Measurements from ENCODE around the gene HS6ST1.
"Not testable (repeated sequence)": the region's sequence is repeated elsewhere in the genome, so short reads cannot be mapped to it uniquely, and the experiment has no call there.

The HS6ST1 gene

GRCh38 chr2:128258218-128258617 lies 60.5 kb downstream of the HS6ST1 start:
- TF ChIP-seq POLR2AphosphoS5 (IDR thresholded peaks at IDR 0.05; ENCODE audit: low read depth) = no peak
- TF ChIP-seq GABPA (IDR thresholded peaks at IDR 0.05; ENCODE audit: low read depth) = no peak
- no peak for TF ChIP-seq CTCF (IDR thresholded peaks at IDR 0.05; ENCODE audit: insufficient read depth, low read length)
- TF ChIP-seq SPI1 (IDR thresholded peaks at IDR 0.05; ENCODE audit: borderline replicate concordance, low read depth) = no peak
- no peak for TF ChIP-seq REST (IDR thresholded peaks at IDR 0.05; ENCODE audit: insufficient replicate concordance, low read depth)
- Histone ChIP-seq H3K27me3 (ENCODE audit: insufficient read depth, poor library complexity, severe bottlenecking) (no peaks in the 10 kb centered on the region), H3K27ac (replicated peaks) (no peak overlapping the region), H3K4me3 (replicated peaks; ENCODE audit: insufficient read depth, low read length) (no peak overlapping the region)
- no peak for DNase-seq (ENCODE audit: low read depth in 1 of 2, low spot score in 1 of 2)

GRCh38 chr2:128252501-128252900 lies 66.2 kb downstream of the HS6ST1 start:
- DNase-seq (ENCODE audit: low read depth in 1 of 2, low spot score in 1 of 2) = no peak
- no peak for TF ChIP-seq GABPA (IDR thresholded peaks at IDR 0.05; ENCODE audit: low read depth)
- TF ChIP-seq REST (IDR thresholded peaks at IDR 0.05; ENCODE audit: insufficient replicate concordance, low read depth) = no peak
- no peak for TF ChIP-seq SPI1 (IDR thresholded peaks at IDR 0.05; ENCODE audit: borderline replicate concordance, low read depth)
- no peak for TF ChIP-seq POLR2AphosphoS5 (IDR thresholded peaks at IDR 0.05; ENCODE audit: low read depth)
- no peak for TF ChIP-seq CTCF (IDR thresholded peaks at IDR 0.05; ENCODE audit: insufficient read depth, low read length)
- no peak overlapping the region for H3K4me3 ChIP-seq (replicated peaks; ENCODE audit: insufficient read depth, low read length)

GRCh38 chr2:128252086-128252485 lies 66.6 kb downstream of the HS6ST1 start:
- H3K27ac ChIP-seq (replicated peaks); H3K4me3 ChIP-seq (replicated peaks; ENCODE audit: insufficient read depth, low read length); H3K27me3 ChIP-seq (ENCODE audit: insufficient read depth, poor library complexity, severe bottlenecking); DNase-seq (ENCODE audit: low read depth in 1 of 2, low spot score in 1 of 2): not testable (repeated sequence)

More at GRCh38 chr2:128252501-128252900, 66.2 kb downstream of the HS6ST1 start:
- Histone ChIP-seq H3K27me3 (ENCODE audit: insufficient read depth, poor library complexity, severe bottlenecking) (no peaks in the 10 kb centered on the region), H3K27ac (replicated peaks) (no peak overlapping the region)

- TF ChIP-seq SPI1 (IDR thresholded peaks at IDR 0.05; ENCODE audit: borderline replicate concordance, low read depth) (peak; percentile 68; the same call in 1 of the 2 replicates), CTCF (IDR thresholded peaks at IDR 0.05; ENCODE audit: insufficient read depth, low read length) (no peak), POLR2AphosphoS5 (IDR thresholded peaks at IDR 0.05; ENCODE audit: low read depth) (no peak), GABPA (IDR thresholded peaks at IDR 0.05; ENCODE audit: low read depth) (no peak), REST (IDR thresholded peaks at IDR 0.05; ENCODE audit: insufficient replicate concordance, low read depth) (no peak)
- H3K27ac ChIP-seq (replicated peaks) = no peak overlapping the region
- DNase-seq (ENCODE audit: low read depth in 1 of 2, low spot score in 1 of 2) = no peak
Measured at GRCh38 chr2:128250229-128251025, 68.2 kb downstream of the HS6ST1 start.

More at GRCh38 chr2:128250229-128251025, 68.2 kb downstream of the HS6ST1 start:
- Histone ChIP-seq H3K4me3 (replicated peaks; ENCODE audit: insufficient read depth, low read length) (no peak overlapping the region), H3K27me3 (ENCODE audit: insufficient read depth, poor library complexity, severe bottlenecking) (no peaks in the 10 kb centered on the region)

All from HL-60 (cell line).